ENCODE results near the gene ASNSD1.
"Not testable (repeated sequence)": the region's sequence is repeated elsewhere in the genome, so short reads cannot be mapped to it uniquely, and the experiment has no call there.

The ASNSD1 gene

DNA sequence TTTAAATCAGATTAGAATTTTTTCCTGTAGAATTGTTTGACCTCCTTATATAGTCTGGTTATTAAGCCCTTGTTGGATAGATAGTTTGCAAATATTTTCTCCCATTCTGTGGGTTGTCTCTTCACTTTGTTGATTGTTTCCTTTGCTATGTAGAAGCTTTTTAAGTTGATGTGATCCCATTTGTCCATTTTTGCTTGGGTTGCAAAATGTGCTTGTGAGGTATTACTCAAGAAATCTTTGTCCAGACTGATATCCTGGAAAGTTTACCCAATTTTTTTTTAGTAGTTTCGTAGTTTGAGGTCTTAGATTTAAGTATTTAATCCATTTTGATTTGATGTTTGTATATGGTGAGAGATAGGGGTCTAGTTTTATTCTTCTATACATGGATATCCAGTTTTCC, 26.5 kb downstream of the ASNSD1 start:
- not testable (repeated sequence) for H3K4me1 ChIP-seq (ENCODE audit: control insufficient read depth, insufficient read depth, low read length); H3K4me3 ChIP-seq (ENCODE audit: low read depth, low read length); H3K9ac ChIP-seq (ENCODE audit: low read depth, low read length); H3K27ac ChIP-seq (ENCODE audit: low read depth, low read length); H3K27me3 ChIP-seq (ENCODE audit: control insufficient read depth, insufficient read depth, low read length); H3K9me3 ChIP-seq (ENCODE audit: control insufficient read depth, insufficient read depth, low read length); H3K36me3 ChIP-seq (ENCODE audit: control insufficient read depth, insufficient read depth, low read length)

DNA sequence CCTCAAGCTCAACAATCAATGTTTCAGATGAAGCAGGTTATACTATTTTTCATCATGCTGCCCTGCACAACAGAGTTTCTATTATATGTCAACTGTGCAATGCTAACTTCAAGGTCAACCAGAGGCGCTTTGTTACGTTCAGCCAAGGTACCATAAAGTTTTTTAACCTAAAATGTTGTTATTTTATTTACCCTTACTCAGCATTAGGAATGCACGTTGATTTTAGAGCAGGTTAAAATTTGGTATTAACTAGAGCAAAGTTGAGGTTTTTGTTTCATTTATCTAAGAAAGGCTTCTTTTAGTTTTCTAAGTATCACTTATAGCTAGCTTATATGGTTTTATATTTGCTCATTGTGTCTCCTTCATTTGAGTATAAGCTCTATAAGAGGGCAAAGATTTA, 35.0 kb downstream of the ASNSD1 start:
- H3K4me1 ChIP-seq (ENCODE audit: control insufficient read depth, insufficient read depth, low read length), result no peaks in the 10 kb centered on the region
- no peaks in the 10 kb centered on the region for H3K27me3 ChIP-seq (ENCODE audit: control insufficient read depth, insufficient read depth, low read length)
- no peak overlapping the region for H3K4me3 ChIP-seq (ENCODE audit: low read depth, low read length)
- H3K9me3 ChIP-seq (ENCODE audit: control insufficient read depth, insufficient read depth, low read length), result no peaks in the 10 kb centered on the region
- no peak overlapping the region for H3K9ac ChIP-seq (ENCODE audit: low read depth, low read length)
- no peak overlapping the region for H3K27ac ChIP-seq (ENCODE audit: low read depth, low read length)
- H3K36me3 ChIP-seq (ENCODE audit: control insufficient read depth, insufficient read depth, low read length), result no peaks in the 10 kb centered on the region

DNA sequence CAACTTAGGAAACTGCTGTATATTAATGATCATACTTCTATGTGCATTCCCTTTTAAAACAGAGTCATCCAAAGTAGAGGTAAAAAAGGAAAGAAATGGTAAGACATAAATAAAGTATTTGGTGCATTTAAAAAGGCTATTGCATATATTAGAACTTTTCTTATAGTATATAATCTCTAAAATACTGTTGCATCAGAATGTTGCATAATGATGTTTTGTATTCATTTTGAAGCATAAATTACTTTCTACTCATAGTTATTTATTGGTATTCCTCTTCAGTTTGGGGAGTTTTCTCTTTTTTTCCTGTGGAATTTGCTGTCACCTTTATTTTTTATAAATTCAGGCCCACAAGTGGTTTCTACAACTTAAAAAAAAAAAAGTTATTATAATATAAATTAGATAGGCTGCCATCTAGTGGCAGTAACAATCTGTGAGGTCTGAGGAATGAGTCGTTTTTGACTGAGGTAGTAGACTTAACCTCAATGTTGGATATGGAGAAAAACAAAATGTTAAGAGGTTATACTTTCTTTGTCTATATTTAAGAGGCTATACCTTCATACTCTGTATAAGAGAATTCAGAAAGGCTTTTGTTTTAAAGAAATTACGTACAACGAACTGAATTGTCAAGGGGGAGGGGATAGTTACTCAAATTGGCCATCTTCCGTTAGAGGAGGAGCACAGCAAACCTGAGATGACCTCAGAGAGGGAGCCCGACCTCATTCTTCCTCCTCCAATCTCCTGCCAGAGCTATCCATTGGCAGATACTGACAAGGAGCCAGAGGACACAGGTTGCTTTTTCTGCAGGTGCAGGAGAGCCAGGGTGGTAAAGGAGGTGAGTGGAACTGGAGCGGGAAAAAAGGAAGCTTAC, 37.0 kb downstream of the ASNSD1 start:
- no peak overlapping the region for H3K27ac ChIP-seq (ENCODE audit: low read depth, low read length)
- no peaks in the 10 kb centered on the region for H3K27me3 ChIP-seq (ENCODE audit: control insufficient read depth, insufficient read depth, low read length)
- peak overlapping the region; percentile 49 for H3K4me3 ChIP-seq (ENCODE audit: low read depth, low read length)
- H3K4me1 ChIP-seq (ENCODE audit: control insufficient read depth, insufficient read depth, low read length), result no peaks in the 10 kb centered on the region
- H3K36me3 ChIP-seq (ENCODE audit: control insufficient read depth, insufficient read depth, low read length), result no peaks in the 10 kb centered on the region
- no peaks in the 10 kb centered on the region for H3K9me3 ChIP-seq (ENCODE audit: control insufficient read depth, insufficient read depth, low read length)
- no peak overlapping the region for H3K9ac ChIP-seq (ENCODE audit: low read depth, low read length)

DNA sequence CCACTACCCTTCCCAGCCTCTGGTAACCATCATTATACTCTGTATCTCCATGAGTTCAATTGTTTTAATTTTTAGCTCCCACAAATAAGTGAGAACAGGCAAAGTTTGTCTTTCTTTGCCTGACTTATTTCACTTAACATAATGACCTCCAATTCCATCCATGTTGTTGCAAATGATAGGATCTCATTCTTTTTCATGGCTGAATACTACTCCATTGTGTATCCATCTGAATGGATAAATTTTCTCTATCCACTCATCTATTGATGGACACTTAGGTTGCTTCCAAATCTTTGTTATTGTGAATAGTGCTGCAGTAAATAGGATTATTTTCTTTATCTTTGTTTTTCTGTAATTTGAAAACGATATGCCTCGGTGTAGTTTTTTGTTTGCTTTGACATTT, 39.4 kb downstream of the ASNSD1 start:
- no peaks in the 10 kb centered on the region for H3K4me1 ChIP-seq (ENCODE audit: control insufficient read depth, insufficient read depth, low read length)
- no peak overlapping the region for H3K9ac ChIP-seq (ENCODE audit: low read depth, low read length)
- H3K27ac ChIP-seq (ENCODE audit: low read depth, low read length), result no peak overlapping the region
- H3K27me3 ChIP-seq (ENCODE audit: control insufficient read depth, insufficient read depth, low read length), result no peaks in the 10 kb centered on the region
- no peak overlapping the region for H3K4me3 ChIP-seq (ENCODE audit: low read depth, low read length)
- H3K9me3 ChIP-seq (ENCODE audit: control insufficient read depth, insufficient read depth, low read length), result no peaks in the 10 kb centered on the region
- H3K36me3 ChIP-seq (ENCODE audit: control insufficient read depth, insufficient read depth, low read length), result no peaks in the 10 kb centered on the region

DNA sequence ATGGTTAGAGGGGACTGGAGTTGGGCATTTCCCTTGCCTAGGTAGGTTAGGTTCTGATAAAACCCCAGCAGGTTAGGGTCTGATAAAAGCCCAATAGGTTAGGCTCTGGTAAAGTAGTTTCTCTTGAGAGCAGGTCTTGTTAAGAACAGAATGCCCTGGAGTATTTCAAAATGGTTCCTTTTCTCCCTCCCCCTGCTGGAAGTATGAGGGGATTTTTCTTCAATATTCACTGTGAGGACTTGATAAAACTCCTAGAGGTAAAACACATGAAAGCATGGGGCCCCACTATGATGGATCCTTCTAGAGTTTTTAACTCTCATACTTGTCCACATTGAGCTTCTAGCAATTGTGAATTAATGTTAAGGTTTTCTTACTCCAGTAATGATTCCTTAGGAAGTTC, 40.8 kb downstream of the ASNSD1 start:
- no peaks in the 10 kb centered on the region for H3K36me3 ChIP-seq (ENCODE audit: control insufficient read depth, insufficient read depth, low read length)
- H3K4me3 ChIP-seq (ENCODE audit: low read depth, low read length), result no peak overlapping the region
- H3K9me3 ChIP-seq (ENCODE audit: control insufficient read depth, insufficient read depth, low read length), result no peaks in the 10 kb centered on the region
- H3K4me1 ChIP-seq (ENCODE audit: control insufficient read depth, insufficient read depth, low read length), result no peaks in the 10 kb centered on the region
- no peak overlapping the region for H3K9ac ChIP-seq (ENCODE audit: low read depth, low read length)
- no peak overlapping the region for H3K27ac ChIP-seq (ENCODE audit: low read depth, low read length)
- H3K27me3 ChIP-seq (ENCODE audit: control insufficient read depth, insufficient read depth, low read length), result no peaks in the 10 kb centered on the region

DNA sequence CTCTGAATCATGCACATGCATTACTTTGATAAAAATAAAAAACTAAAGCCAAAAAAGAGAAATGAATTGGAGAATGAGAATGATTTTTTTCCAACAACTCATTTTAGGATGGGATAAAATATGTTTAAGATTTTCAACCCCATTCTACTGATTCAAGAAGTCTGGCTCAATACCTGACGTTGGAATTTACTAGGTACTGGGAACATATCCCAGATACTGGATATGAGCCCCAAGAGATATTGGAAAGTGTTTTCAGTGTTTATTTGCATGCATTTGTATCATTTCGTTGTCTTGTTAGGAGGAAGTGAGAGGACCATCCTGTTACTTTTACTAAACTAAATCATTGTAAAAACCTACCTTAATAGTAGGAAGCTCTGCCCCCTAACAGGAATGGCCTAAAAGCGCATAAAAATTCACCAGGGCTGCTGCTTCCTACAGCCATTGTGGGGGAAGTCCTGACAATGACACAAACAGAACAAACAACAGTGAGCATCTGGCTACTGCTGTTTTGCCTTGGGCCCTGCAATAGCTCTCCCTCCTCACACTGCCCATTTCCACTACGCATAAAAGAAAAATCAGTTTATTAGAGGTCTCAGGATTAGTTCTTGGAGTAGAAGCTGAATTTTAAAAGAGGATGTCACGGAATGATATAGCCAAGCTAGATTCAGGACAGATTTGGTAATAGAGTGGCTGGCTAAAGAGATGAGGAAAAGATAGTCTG, 48.4 kb downstream of the ASNSD1 start:
- no peak overlapping the region for H3K27ac ChIP-seq (ENCODE audit: low read depth, low read length)
- no peak overlapping the region for H3K4me3 ChIP-seq (ENCODE audit: low read depth, low read length)
- no peaks in the 10 kb centered on the region for H3K36me3 ChIP-seq (ENCODE audit: control insufficient read depth, insufficient read depth, low read length)
- no peak overlapping the region for H3K9ac ChIP-seq (ENCODE audit: low read depth, low read length)
- H3K27me3 ChIP-seq (ENCODE audit: control insufficient read depth, insufficient read depth, low read length), result no peaks in the 10 kb centered on the region
- H3K9me3 ChIP-seq (ENCODE audit: control insufficient read depth, insufficient read depth, low read length), result peaks cover 6% of the 10 kb centered on the region
- peaks cover 3% of the 10 kb centered on the region; the same call in 1 of the 2 replicates for H3K4me1 ChIP-seq (ENCODE audit: control insufficient read depth, insufficient read depth, low read length)

DNA sequence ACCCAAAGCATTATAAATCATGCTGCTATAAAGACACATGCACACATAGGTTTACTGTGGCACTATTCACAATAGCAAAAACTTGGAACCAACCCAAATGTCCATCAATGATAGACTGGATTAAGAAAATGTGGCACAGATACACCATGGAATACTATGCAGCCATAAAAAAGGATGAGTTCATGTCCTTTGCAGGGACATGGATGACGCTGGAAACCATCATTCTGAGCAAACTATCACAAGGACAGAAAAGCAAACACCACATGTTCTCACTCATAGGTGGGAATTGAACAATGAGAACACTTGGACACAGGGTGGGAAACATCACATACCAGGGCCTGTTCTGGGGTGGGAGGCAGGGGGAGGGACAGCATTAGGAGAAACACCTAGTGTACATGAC, 56.3 kb downstream of the ASNSD1 start:
- not testable (repeated sequence) for H3K27ac ChIP-seq (ENCODE audit: low read depth, low read length); H3K9me3 ChIP-seq (ENCODE audit: control insufficient read depth, insufficient read depth, low read length); H3K4me3 ChIP-seq (ENCODE audit: low read depth, low read length); H3K4me1 ChIP-seq (ENCODE audit: control insufficient read depth, insufficient read depth, low read length); H3K27me3 ChIP-seq (ENCODE audit: control insufficient read depth, insufficient read depth, low read length); H3K36me3 ChIP-seq (ENCODE audit: control insufficient read depth, insufficient read depth, low read length); H3K9ac ChIP-seq (ENCODE audit: low read depth, low read length)

DNA sequence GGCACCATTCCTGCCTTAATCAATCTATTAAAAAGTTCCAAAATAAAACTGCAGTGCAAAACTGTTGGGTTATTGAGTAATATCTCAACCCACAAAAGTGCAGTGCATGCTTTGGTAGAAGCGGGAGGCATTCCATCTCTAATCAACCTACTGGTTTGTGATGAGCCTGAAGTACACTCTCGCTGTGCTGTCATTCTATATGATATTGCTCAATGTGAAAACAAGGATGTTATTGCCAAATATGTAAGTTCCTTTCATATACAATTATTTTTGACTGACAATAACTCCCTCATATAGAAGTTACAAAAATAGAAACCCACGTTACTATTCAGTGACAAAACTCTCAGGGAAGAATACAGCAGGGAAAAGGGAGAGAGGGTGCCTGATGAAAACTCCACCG, 58.3 kb downstream of the ASNSD1 start:
- Histone ChIP-seq H3K4me1 (ENCODE audit: control insufficient read depth, insufficient read depth, low read length) (no peaks in the 10 kb centered on the region), H3K9me3 (ENCODE audit: control insufficient read depth, insufficient read depth, low read length) (no peaks in the 10 kb centered on the region), H3K4me3 (ENCODE audit: low read depth, low read length) (no peak overlapping the region), H3K27me3 (ENCODE audit: control insufficient read depth, insufficient read depth, low read length) (no peaks in the 10 kb centered on the region), H3K36me3 (ENCODE audit: control insufficient read depth, insufficient read depth, low read length) (no peaks in the 10 kb centered on the region), H3K9ac (ENCODE audit: low read depth, low read length) (no peak overlapping the region), H3K27ac (ENCODE audit: low read depth, low read length) (no peak overlapping the region)
